Stimulated activated CD8-positive, alpha-beta memory T cell treated with anti-CD3 and anti-CD28 coated beads, Interleukin-7, amount 100 ng/mL, for 48 hours (primary cell): Measurements from ENCODE around the gene WDR87.
"Not testable (repeated sequence)": the region's sequence is repeated elsewhere in the genome, so short reads cannot be mapped to it uniquely, and the experiment has no call there.

Experiments
- DNase-seq, 2 donors: peaks; one replicate each; pipeline ENCODE4 v3.0.0-alpha.2; 2020; ENCODE audit warnings: low read depth in 1 of 2; ENCODE audit errors: extremely low read depth in 1 of 2

Gene WDR87

DNA sequence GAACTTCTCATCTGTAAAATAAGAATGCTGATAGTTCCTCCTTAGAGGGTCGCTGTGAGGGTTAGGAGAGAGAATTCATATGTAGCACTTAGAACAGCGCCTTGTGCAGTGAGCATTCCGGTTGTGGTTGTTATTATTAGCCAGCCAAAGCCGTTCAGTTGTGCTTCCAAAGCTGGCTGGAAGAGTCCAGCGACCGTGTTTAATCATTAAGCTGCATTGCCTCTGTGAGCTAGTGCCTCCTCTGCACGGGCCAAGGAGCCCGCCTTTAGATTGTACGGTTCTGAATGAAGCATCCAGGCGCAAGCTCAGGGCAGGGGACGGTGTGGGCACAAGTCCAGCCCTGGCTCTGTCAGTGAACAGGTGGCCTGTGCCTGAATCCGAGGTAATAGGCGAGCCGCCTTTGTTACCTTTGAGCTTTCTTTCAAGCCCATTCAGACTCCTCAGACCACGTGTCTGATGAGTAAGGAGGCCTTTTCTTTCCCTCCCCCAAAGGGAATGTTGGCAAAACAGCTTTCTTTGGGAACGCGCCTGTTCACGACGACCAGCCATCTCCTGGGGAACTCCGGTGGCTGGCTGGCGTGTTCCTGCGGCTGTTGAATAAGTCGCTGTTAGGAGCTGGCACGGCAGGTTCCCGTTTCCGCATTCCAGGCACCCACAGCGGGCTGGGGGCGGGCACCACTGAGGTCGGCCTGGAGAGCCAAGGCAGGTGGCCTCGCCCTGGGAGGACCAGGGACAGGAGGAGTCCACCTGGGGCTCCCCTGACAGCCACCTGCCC is 25.7 kb upstream of the WDR87 start:
- no peak for DNase-seq

DNA sequence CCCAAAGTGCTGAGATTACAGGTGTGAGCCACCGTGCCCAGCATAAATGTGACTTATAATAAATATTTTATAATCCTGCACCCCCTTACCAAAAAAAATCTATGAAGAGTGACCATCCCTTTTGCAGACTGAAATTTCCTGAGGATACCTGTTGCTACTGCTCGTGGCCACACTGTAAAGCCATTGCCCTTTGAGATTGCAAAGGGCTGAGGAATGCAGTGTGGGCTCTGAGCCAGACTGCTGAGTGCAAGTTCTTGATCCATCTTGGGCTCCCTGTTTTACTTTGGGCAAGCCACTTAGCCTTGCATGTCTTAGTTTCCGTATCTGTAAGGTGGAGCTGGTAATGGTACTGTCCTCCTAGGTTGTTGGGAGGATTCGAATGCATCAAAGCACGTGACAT is 24.0 kb upstream of the WDR87 start:
- no peak for DNase-seq

DNA sequence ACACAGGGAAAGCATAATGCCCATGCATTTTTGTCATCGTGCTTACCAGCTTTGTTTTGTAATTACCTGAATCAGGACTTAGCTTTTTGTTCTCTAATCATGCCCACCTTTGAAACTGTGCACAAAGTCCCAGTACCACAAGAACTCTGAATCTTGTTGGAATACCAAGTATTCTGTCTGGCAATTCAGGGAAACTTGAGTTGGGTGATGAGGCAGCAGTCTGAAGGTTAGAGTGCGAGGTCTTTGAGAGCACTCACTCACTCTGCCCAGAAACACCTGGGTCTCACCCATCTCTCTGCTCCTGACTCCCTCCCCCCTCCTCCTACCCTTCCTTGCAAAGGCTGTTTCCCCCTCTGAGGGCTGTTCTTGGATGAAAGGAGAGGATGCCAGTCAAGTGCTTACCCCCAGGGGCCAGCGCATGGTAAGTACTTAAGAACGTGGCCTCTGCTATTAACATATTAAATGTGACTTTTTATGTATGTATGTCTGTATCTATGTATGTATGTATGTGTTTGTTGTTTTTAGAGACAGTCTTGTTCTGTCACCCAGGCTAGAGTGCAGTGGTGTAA is 23.0 kb upstream of the WDR87 start:
- DNase-seq = no peak

DNA sequence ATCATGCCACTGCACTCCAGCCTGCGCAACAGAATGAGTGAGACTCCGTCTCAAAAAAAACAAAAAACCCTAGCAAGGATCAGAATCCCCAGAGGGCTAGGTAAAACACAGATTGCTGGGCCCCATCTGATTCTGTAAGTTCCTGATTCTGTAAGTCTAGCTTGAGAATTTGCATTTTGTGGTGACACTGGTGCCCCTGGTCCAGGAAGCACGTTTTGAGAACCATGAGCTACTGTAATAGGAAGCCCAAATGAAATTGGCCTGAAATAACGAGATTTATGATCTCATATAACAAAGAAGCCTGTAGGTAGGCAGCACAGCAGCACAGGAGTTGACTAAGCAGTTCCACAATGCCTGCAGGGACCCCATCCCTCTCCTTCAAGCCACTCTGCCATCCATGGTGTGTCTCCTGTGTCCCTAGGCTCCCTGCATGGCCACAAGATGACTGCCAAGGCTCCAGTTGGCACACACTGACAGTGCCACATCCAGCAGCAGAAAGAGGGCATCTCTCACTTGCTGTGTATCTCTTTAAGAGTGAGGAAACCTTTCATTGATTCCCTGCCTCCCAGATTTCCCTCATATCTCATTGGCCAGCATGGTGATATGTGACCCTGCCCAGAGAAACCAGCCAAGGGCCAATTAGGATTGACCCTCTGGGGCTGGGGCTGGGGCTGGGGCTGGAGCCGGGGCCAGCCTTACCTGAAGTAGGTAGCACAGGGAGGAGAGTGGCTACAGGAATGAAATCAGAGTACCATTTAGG is 22.3 kb upstream of the WDR87 start:
- no peak for DNase-seq

DNA sequence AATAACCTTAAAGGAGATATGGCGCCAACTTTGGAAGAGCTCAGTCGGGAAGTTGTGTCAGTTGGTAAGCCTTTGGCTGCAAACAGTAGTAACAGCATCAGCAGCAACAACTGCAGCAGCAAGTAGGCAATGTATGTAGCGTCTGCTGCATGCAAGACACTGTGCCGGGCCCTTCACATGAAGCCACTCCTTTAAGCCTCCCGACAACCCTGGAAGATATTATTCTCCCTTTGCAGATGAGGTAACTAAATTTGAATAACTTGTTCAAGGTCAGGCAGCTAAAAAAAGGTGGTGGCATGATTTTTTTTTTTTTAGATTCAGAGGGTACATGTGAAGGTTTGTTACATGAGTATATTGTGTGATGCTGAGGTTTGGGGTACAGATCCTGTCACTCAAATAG is 20.3 kb upstream of the WDR87 start:
- DNase-seq = no peak

DNA sequence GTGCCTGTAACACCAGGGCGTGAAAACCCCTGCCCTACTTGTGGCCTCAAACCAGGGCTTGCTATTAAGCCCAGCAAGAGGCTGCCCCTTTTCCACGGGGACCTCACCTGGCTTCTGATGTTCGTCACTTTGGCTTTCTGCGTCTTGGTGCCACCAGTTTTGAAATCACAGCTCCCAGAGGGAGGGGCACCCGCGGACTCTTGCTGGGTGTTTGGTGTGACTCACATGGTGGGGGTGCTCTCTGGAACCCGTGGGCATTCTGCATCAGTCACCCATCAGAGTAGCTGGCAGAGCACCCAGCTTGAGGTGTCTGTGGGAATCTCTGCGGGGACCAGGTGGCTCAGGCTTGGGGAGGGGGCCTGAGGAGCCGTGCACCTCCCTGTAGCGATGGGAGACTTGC is 19.9 kb upstream of the WDR87 start:
- no peak for DNase-seq

DNA sequence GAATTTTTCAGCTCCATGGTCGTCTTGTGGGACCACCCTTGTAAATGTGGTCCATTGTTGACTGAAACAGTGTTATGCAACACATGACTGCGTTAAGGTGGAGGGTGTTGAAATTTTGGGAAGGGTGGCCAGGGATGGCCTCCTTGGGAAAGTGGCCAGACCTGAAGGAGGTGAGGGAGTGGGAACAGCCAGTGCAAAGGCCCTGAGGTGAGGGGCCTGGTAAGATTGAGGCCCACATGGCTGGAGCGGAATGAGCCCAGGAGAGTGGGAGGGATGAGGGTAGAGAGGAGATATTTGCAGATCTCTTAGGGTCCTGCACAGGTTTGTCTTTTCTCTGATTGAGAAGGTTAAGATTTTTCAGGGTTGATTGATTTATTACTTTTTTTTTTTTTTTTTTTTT is 18.8 kb upstream of the WDR87 start:
- DNase-seq = no peak

DNA sequence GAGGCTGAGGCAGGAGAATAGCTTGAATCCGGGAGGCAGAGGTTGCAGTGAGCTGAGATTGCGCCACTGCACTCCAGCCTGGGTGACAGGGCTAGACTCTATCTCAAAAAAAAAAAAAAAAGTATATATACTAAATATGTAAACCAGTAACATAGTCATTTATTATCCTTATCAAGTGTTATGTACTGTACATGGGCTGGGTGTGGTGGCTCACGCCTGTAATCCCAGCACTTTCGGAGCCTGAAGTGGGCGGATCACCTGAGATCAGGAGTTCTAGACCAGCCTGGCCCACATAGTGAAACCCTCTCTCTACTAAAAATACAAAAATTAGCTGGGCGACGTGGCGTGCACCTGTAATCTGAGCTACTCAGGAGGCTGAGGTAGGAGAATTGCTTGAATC is 18.2 kb upstream of the WDR87 start:
- not testable (repeated sequence) for DNase-seq

DNA sequence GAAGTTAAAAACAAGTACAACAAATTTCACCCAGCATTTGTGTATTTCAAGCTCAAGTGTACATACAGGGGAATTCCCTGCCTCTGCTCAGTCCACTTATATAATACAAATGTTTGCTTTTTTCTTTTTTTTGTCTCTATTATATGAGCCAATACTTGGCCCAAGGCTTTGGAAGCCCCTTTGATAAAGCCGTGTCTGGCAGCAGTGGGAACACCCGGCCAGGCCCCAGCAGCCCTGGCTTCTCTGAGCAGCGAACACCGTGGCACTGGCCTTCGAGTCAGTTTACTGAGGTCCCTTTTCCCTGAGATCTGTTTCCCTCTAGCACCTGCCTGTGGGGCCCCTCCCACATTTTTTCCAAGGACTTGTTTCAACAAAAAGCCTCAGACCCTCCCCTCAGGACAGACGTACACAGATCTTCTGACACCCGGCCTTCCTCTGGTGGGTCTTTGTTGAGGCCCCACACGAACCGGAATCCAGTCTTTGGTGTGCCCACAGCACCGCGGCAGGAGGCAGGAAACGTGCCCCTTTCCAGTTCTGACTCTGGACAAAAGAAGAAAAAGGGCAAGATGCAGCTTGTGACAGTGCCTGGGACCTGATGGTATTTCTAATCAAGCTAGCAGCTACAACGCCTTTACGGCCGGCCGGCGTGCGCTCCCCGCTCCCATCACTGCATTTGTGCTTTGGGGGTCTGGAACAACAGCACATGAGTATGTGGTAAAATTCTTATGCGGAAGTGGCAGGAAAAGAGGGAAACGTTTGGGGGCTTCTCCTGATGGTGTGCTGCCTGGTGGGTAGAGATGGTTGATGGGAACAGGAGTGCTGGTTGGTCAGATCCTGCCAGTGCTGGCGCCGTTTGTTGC is 14.4 kb upstream of the WDR87 start:
- no peak for DNase-seq

DNA sequence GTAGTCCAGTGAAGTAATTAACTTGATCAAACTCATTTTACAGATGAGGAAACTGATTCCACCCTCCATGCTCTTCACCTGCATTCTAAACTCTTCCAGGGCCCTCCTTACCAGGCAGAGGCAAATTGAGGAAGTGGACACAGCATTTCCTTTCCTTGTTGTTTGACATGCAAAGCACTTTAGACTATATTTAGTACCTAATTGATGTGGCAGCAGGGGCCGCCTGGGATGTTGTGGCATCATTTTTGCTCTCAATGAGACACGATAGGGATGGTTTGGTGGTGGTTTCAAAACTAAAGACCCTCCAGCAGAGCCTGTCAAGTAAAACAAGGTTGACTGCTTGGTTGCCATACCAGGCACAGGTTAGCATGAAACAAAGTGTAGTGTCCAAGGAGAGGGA is 8.5 kb upstream of the WDR87 start:
- DNase-seq = no peak

DNA sequence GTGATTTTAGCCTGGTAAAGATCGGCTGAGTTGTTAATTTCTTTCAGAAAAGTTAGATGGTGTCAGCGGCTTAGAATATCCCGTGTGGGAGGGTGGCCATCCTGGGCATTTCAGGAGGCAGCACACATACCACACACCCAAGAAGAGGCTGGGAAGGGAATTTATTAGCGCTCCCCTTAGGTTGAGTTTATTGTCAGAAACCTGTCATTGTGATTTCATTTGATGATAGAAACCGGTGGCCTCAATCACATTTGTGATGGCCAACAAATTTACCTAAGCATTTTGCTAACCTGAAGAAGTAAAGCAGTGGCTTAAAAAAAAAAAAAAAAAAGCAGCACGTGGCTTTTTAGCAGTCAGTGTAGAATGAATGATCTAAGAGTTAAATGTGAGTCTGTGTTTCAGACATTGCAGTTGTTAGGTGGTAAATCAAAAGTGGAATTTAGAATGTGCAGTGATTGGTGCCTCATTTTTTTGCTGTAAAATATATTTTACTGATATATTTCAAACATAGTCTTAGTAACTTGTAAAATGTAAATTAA is 3.3 kb upstream of the WDR87 start:
- no peak for DNase-seq

DNA sequence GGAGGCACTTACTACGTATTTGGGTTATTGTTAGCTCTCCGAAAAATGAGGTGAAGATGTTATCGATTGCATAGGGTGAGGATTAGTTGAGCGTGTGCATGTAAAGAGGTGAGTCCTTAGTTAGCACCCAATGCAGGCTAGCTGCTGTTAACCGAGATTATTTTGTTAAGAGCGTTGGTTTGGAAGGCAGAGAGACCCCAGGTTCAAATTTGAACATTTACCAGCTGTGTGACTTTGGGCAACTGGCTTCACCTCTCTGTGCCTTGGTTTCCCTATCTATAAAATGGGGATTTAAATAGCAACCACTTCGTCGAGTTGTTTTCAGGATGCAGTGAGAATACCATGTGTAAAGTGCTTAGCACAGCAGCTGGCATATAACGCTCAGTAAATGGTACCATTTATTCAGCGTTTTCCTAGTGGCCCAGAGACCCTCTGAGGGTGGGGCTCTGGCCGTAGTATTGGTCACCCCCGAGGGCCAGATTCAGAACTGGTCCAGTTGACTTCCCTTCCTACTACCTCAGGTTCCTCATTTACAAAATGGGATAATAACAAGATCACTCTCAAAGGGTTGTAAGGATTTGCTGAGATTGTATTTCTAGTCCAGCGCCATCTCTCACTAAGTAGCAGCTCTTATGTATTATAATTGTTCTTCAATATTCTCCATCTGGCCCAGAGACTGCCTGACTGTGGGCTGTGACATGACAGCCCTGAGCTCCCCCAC is 1.5 kb upstream of the WDR87 start:
- DNase-seq = no peak

DNA sequence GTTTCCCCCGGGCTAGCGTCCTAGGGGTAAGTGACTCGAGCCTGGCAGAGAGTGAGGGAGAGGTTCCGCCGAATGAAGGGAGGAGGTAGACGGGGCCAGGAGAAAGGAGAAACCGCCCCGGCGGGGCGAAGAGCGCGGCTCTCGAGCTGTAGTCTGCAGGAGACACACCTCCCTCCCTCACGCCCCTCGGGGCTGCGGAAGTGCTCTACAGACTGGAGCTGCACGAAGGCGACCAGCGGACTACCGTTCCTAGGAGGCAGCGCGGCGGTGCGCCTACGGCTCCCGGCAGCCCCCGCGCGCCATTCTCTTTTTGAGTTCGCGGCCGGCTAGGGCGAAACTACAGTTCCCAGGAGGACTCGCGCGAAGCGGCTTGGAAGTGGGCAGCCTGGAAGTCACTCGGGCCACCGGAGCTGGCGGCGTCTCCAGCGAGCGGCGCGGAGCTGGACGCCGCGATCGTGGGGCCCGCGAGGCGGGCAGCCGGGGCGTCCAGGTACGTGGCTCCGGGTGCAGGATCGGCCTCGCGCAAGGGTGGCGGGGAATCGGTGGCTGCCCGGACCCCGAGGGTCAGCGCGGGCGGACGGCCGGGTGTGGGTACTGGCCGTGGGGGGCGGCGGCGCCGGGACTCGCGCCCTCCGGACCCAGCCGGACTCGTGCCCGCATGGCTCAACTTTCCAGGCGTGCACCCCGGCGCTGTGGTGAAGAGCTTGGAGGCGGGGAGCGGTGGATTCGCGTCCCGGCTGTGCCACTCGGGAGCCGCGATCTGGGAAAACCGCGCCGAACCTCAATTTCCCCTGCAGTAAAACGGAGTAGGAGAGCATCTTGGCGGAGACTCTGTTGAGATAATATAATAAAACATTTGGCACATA is 708 bp upstream of the WDR87 start, which contains the start of gene SIPA1L3:
Gene SIPA1L3 (plus strand): TSS at position 340 of the 866 bp plus-strand sequence. CDS start 174,358 bp downstream, outside the sequence.
- DNase-seq = peak; percentile 86 to 90

DNA sequence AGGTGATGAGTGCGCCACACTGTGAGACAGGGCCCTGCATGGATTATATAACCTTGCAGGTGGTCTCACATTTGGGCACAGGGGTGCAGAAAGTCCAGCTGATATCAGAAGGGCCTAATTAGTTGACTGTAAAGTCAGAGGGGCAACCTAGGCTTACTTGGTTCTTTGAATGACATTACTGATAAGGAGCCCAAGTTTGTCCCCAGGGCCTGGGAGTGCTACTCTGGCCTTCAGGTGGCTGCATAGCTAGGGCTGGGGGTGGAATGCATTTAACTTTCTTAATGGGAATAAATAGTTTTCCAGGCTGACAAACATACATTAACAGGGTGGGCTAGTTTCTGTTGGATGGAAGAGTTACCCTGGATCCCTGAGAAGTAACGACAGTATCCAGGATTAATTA is 3.3 kb downstream of the WDR87 start:
- no peak for DNase-seq

DNA sequence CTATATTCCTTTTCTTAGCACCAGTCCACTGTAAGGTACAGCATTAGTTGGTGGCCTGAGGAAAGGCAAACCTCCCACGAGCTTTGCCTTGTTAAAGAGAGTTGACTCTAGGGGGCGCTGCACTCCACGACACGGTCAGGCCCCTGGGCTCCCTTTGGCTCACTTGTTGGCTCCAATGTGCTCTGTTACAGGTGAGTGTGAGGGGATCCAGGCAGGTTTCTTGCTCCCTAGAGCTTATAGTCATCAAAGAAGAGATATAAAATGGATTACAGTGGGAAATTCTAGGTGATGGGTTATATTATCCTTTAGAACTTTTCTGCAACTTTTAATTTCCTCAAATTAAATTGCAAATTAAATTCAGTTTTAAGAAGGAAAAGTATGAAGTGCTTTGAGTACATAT is 3.7 kb downstream of the WDR87 start:
- peak; percentile 26 to 71 for DNase-seq

DNA sequence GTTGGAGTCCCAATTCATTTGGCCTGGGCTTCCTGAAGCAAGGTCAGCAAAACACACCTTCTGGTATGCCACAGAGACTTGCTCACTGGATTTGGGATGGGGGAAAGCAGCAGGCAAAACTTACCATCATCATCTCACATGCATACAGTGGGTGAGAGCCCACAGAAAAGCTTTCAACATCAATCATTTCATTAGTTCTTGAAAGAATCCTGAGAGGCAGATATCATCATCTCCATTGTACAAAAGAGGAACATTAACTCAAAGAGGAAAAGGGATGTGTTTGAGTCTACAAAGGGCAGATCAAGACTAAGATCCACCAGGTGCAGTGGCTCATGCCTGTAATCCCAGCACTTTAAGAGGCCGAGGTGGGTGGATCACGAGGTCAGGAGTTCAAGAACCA is 6.4 kb downstream of the WDR87 start:
- DNase-seq = no peak

DNA sequence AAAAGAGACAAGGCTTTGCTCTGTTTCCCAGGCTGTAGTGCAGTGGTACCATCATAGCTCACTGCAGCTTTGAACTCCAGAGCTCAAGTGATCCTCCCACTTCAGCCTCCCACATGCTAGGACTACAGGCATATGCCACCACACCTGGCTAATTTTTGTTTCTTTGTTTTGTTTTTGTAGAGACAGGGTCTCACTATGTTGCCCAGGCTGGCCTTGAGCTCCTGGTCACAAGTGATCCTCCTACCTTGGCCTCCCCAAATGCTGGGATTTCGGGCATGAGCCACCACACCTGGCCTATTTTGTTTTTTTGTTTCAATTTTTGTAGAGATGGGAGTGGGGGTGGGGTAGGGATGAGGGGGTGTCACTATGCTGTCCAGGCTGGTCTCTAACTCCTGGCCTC is 6.9 kb downstream of the WDR87 start:
- no peak for DNase-seq

DNA sequence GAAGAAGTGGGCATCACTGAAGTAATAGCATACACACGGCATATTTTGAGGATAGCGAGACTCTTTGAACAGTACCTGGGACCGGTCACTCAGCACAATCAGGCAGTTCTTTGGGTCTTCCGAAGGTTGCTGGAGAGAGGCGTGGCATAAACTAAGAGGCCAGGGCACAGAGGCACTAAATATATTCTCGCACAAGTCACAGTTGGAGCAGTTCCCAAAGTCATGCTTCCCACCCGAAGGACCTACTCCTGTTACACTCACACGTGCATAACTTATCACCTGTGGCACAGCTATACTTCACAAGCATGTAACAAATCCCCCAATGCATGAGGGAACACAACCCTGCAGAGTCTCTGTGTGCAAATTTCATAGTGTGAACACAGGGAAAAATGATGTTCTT is 10.2 kb downstream of the WDR87 start:
- DNase-seq = no peak
